ENCODE results near the gene FOXE1.

Gene FOXE1

GRCh38 chr9:97866848-97867247 is 13.8 kb downstream of the FOXE1 start:
- DNase-seq: no peak

DNA sequence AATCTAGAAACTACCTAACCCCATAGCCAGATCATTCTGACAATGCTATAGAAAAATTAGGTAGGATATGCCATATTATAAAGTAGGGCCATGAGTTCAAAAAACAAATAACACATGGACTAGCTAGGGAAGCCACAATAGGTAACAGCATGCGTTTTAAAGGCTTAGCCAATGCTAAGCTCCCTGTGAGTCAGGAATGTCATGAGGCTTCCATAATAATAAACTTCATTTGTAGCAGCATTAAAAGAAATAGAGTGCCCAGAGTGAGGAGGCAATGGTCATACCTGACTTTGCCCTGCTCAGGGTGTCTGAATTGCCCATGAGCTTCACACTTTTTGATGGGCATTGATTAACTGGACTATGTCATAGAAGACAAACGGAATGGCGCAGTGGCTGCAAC is 15.8 kb downstream of the FOXE1 start:
- no peak for DNase-seq

DNA sequence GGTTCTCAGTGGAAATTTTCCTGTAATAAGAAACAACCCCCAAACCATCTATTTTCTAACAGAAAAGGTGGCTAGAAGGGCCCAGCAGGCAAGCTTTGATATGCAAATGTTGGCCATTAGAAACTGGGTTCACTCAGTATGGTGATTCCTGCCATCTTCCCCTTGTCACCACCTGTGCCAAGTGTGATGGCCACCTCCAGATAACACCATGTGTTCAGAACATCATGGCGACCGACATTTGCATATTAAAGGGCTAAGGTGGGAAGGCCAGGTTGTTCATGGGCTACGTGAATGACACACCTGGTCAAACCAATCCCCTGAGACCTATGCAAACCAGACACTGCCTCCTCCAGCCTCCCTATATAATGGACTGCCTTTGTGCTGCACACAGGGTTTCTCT is 20.4 kb downstream of the FOXE1 start:
- DNase-seq: no peak

DNA sequence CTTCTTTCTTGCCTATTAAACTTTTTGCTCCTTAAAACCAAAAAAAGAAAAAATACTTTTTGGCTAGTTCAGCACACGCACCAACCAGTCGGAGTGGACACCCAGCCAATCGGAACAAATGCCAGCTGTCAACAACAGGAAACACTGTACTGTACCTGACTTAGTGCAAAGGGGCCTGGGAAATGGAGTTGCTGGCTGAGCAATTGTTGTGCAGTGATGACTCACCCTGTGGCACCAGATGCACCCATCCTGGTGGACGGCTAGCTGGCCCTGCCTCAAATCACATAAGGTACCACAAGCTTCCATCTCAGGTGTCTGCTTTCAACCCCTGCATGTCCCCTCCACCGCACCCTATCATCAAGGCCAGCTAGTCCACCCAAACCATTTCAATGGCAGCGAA is 20.9 kb downstream of the FOXE1 start:
- no peak for DNase-seq

- DNase-seq: no peak
Measured at GRCh38 chr9:97874624-97875023, 21.6 kb downstream of the FOXE1 start.

DNA sequence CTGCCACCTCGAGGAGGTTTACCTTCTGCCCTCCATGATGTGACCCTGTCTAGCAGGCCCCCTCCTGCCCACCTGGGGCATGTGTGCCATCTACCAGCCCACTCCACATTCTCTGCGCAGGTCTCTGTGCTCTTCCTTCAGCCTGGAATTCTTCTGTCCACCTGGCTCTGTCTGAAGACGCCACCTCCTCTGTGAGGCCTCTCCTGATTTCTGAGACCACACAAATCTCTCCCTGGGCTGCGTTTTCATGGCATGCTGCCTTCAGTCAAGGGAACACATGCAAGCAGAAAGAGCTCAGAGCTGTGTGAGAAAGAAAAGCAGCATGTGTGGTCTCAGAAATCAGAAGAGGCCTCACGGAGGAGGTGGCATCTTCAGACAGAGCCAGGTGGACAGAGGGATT is 22.1 kb downstream of the FOXE1 start:
- DNase-seq: no peak

- no peak for DNase-seq
Measured at GRCh38 chr9:97876061-97876460, 23.0 kb downstream of the FOXE1 start.

DNA sequence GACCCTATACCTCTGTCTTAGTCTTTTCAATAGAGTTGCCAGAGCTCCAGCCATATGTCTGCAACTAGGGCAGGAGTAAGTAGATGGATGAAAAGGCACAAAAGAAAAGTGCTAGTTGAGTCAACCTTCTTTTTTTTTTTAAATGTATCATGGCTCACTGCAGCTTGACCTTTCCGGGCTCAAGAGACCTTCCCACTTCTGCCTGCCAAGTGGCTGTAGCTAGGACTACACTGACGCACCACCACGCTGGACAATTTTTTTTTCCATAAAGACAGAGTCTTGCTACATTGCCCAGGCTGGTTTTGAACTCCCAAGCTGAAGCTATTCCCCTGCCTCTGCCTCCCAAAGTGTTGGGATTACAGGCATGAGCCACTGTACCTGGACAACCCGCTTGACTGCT is 27.3 kb downstream of the FOXE1 start:
- DNase-seq: no peak

- no peak for DNase-seq
Measured at GRCh38 chr9:97889941-97890887, 37.2 kb downstream of the FOXE1 start.

DNA sequence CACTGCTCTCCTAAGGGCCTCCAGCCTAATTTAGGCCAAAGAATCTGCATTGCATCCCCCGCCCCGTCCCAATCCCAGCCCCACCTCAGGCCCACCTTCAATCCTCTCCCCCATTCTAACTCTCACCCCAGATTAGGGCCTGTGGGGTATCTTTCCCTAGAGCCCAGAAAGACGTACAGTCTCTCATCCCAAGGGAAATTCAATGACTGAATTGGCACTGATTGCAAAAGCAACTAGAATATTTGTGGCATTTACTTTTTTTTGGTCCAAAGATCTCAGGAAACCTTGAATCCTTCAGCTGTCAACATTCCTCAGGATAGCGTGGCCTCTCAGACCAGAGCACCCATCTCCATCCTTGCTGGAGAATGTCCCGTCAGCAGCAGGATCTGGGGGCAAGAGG is 38.7 kb downstream of the FOXE1 start:
- no peak for DNase-seq

GRCh38 chr9:97892421-97892820 is 39.4 kb downstream of the FOXE1 start:
- DNase-seq: no peak

DNA sequence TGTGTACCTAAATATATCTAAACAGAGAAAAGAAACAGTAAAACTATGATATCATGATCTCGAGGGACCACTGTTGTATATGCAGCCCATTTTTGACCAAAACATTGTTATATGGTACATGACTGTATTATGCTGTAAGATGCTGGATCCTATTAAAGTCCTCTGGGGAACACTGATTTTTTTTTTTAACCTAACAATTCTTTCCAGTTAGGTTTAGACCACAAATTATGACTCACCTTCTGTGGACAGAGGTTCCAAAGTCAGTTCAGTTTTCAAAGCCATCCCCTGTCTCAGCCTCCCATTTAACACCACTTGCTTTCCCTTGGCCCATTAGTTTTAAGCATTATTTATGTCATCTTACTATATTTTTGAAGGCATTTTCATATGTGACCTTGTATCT is 42.2 kb downstream of the FOXE1 start:
- no peak for DNase-seq

- DNase-seq: no peak
Measured at GRCh38 chr9:97895695-97896332, 42.8 kb downstream of the FOXE1 start.

GRCh38 chr9:97900103-97900737 is 47.2 kb downstream of the FOXE1 start:
- no peak for DNase-seq

- no peak for DNase-seq
Measured at GRCh38 chr9:97900738-97901565, 47.9 kb downstream of the FOXE1 start.

GRCh38 chr9:97903177-97903576 is 50.2 kb downstream of the FOXE1 start:
- no peak for DNase-seq

DNA sequence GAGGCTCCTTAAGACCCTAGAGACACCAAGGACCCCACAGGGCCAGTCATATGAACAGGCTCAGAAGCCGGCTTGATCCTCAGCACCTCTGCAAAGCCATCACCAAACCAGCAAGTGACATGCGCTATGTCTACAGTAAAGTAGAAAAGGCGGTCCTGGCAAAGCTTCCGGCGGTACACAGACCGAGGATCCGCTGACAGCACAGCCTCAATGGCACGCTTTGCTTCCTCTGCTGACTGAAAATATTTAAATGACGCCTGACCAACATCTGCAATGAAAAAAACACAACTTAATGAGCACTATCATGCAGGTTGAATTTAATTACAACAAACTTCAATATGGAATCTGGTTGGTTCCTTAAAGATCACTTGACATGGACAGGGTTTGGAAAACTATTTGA is 51.7 kb downstream of the FOXE1 start:
- DNase-seq: no peak

GRCh38 chr9:97905228-97905627 is 52.2 kb downstream of the FOXE1 start:
- no peak for DNase-seq
